HepG2 (cell line): ENCODE results near the gene ULK4. TPM values are rescaled to one million over a fixed set of nuclear protein-coding genes. Genes with fewer than 3 reads are reported as not detected.

ENCODE experiments used
- CEBPB ChIP-seq: IDR thresholded peaks from 2 replicates; pipeline ENCODE4 v1.6.1; 2011; ENCODE audit warnings: low read depth, low read length, improper control_type of control experiment, borderline replicate concordance
- HNF4G ChIP-seq, 2 experiments: sonication (generic) in 1 of 2; formaldehyde crosslinking in 1 of 2; IDR thresholded peaks; 2 replicates each; pipeline versions ENCODE4 v1.4.0 to v1.6.1; 2011 to 2020; ENCODE audit warnings: borderline replicate concordance in 2 of 2, low read depth in 2 of 2, mild to moderate bottlenecking in 2 of 2, low read length in 1 of 2, missing genetic modification reagents in 1 of 2, moderate library complexity in 1 of 2
- HNRNPLL ChIP-seq: fragments of 200-400 bp; formaldehyde crosslinking; IDR thresholded peaks from 2 replicates; pipeline ENCODE4 v1.6.1; 2017; ENCODE audit warnings: mild to moderate bottlenecking, low read depth, low read length; ENCODE audit not compliant: poor library complexity, severe bottlenecking
- KMT2A ChIP-seq: sonication (generic); formaldehyde crosslinking; IDR thresholded peaks from 2 replicates; pipeline ENCODE4 v1.4.0; 2020; ENCODE audit warnings: missing genetic modification reagents
- NCOA5 ChIP-seq: sonication (generic); formaldehyde crosslinking; IDR thresholded peaks from 2 replicates; pipeline ENCODE4 v1.4.0; 2020; ENCODE audit warnings: missing genetic modification reagents
- POGZ ChIP-seq: sonication (generic); formaldehyde crosslinking; IDR thresholded peaks from 2 replicates; pipeline ENCODE4 v1.4.0; 2020; ENCODE audit warnings: mild to moderate bottlenecking, missing genetic modification reagents
- PTBP1 ChIP-seq: fragments of 200-400 bp; formaldehyde crosslinking; IDR thresholded peaks from 2 replicates; pipeline ENCODE4 v1.6.1; 2018; ENCODE audit warnings: low read length, low read depth; ENCODE audit not compliant: poor library complexity, severe bottlenecking
- SMARCE1 ChIP-seq: fragments of 450-650 bp; IDR thresholded peaks from 2 replicates; pipeline ENCODE4 v1.6.1; 2017; ENCODE audit warnings: borderline replicate concordance
- SP5 ChIP-seq: IDR thresholded peaks from 2 replicates; pipeline ENCODE4 v1.6.1; 2016; ENCODE audit warnings: low read depth, borderline replicate concordance
- SRF ChIP-seq: IDR thresholded peaks from 2 replicates; pipeline ENCODE4 v1.6.1; 2011; ENCODE audit warnings: mild to moderate bottlenecking, low read depth, low read length, moderate library complexity
- YY1 ChIP-seq: IDR thresholded peaks from 2 replicates; pipeline ENCODE4 v1.6.1; 2011; ENCODE audit warnings: low read length, low read depth, moderate library complexity, mild to moderate bottlenecking; ENCODE audit not compliant: insufficient read depth, insufficient replicate concordance
- ZIK1 ChIP-seq: sonication (generic); formaldehyde crosslinking; IDR thresholded peaks from 2 replicates; pipeline ENCODE4 v1.5.0; 2020; ENCODE audit warnings: mild to moderate bottlenecking, low read depth, missing genetic modification reagents, borderline replicate concordance
- ZKSCAN5 ChIP-seq: sonication (generic); formaldehyde crosslinking; IDR thresholded peaks from 2 replicates; pipeline ENCODE4 v1.5.1; 2020; ENCODE audit warnings: mild to moderate bottlenecking, missing genetic modification reagents
- ZNF121 ChIP-seq: sonication (generic); formaldehyde crosslinking; IDR thresholded peaks from 2 replicates; pipeline ENCODE4 v1.5.0; 2020; ENCODE audit warnings: mild to moderate bottlenecking, missing genetic modification reagents
- ZNF235 ChIP-seq: sonication (generic); formaldehyde crosslinking; IDR thresholded peaks from 2 replicates; pipeline ENCODE4 v1.8.1; 2023; ENCODE audit warnings: mild to moderate bottlenecking, missing genetic modification reagents, borderline replicate concordance
- ZNF326 ChIP-seq: sonication (generic); formaldehyde crosslinking; IDR thresholded peaks from 2 replicates; pipeline ENCODE4 v1.4.0; 2020; ENCODE audit warnings: missing genetic modification reagents, borderline replicate concordance
- ZNF577 ChIP-seq: sonication (generic); formaldehyde crosslinking; IDR thresholded peaks from 2 replicates; pipeline ENCODE4 v1.4.0; 2020; ENCODE audit warnings: mild to moderate bottlenecking, low read depth, missing genetic modification reagents, borderline replicate concordance
- polyA plus RNA-seq, 8 experiments: library from polyadenylated mRNA; depleted of rRNA in 3 of 8; stranded (reverse) in 7 of 8; unstranded in 1 of 8; fragments of >200 nt; fragmentation: Illumina TruSeq in 4 of 8; extraction: Trizol in 4 of 8; gene quantifications; 2 replicates each; pipeline versions ENCODE4 v1.2.1 to v1.2.3, GENCODE V29; 2011 to 2016; ENCODE audit warnings: low read depth in 4 of 8, missing spikeins in 1 of 8, mixed read lengths in 1 of 8; ENCODE audit not compliant: insufficient read depth in 1 of 8
- total RNA-seq, 5 experiments: library from RNA; depleted of rRNA; stranded (reverse); fragments of >200 nt; fragmentation: Illumina TruSeq; extraction: Trizol; gene quantifications; 2 replicates each; pipeline ENCODE4 v1.2.3, GENCODE V29; 2016; ENCODE audit warnings: low read depth in 1 of 5
- TF ChIP-seq, protein P1 (sequence below): sonication (generic); formaldehyde crosslinking; conservative IDR thresholded peaks from 2 replicates; pipeline ENCODE4 v1.8.0; 2022; ENCODE audit warnings: low read depth, missing genetic modification reagents
- TF ChIP-seq, protein P2 (sequence below): sonication (generic); formaldehyde crosslinking; IDR thresholded peaks from 2 replicates; pipeline ENCODE4 v1.4.0; 2020; ENCODE audit warnings: mild to moderate bottlenecking, low read depth, missing genetic modification reagents
- TF ChIP-seq, protein P3 (sequence below): sonication (generic); formaldehyde crosslinking; IDR thresholded peaks from 2 replicates; pipeline ENCODE4 v1.4.0; 2020; ENCODE audit warnings: missing genetic modification reagents, borderline replicate concordance

Gene ULK4
- total and polyA plus RNA-seq, 2 of the 13 experiments (the other 11 are each of a cell fraction or from before 2014, with no cell fraction given), result 6.7 to 11.8 TPM

DNA sequence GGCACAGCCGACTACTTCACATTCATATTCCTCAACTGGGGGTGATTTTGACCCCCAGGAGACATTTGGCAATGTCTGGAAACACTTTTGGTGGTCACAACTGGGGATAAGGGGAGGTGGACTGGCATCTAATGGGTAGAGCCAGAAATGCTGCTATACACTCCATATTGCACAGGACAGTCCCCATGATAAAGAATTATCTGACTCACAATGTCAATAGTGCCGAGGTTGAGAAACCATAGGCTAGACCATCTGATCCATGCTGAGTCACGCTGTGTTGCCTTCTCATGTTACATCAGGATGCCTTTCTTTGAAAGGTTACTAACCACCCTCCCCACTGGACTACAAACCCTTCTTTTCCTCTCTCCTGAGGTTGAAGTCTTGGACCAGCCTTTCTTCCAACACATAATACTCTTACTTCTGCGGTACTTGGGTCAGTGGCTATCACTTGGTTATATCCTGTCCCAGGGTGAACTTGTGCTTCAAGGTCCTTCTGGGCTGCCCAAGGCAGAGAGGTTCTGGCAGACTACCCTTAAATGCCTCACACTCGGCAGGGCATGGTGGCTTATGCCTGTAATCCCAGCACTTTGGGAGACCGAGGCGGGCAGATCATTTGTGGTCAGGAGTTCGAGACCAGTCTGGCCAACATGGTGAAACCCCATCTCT lies 693.8 kb downstream of the ULK4 start (continued):
- TF ChIP-seq PTBP1, result no peak
- no peak for TF ChIP-seq HNRNPLL
- TF ChIP-seq, protein P1, sequence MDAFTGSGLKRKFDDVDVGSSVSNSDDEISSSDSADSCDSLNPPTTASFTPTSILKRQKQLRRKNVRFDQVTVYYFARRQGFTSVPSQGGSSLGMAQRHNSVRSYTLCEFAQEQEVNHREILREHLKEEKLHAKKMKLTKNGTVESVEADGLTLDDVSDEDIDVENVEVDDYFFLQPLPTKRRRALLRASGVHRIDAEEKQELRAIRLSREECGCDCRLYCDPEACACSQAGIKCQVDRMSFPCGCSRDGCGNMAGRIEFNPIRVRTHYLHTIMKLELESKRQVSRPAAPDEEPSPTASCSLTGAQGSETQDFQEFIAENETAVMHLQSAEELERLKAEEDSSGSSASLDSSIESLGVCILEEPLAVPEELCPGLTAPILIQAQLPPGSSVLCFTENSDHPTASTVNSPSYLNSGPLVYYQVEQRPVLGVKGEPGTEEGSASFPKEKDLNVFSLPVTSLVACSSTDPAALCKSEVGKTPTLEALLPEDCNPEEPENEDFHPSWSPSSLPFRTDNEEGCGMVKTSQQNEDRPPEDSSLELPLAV (CRISPR knock-in tag), result no peak
- peak; percentile 66; the same call in 1 of the 2 replicates for TF ChIP-seq KMT2A
- peak; percentile 66; the same call in 1 of the 2 replicates for TF ChIP-seq SP5 (CRISPR knock-in tag)
- TF ChIP-seq, protein P2, sequence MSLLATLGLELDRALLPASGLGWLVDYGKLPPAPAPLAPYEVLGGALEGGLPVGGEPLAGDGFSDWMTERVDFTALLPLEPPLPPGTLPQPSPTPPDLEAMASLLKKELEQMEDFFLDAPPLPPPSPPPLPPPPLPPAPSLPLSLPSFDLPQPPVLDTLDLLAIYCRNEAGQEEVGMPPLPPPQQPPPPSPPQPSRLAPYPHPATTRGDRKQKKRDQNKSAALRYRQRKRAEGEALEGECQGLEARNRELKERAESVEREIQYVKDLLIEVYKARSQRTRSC, result no peak
- TF ChIP-seq ZIK1 (CRISPR knock-in tag), result no peak
- peak; percentile 97 for TF ChIP-seq CEBPB
- TF ChIP-seq, protein P3, sequence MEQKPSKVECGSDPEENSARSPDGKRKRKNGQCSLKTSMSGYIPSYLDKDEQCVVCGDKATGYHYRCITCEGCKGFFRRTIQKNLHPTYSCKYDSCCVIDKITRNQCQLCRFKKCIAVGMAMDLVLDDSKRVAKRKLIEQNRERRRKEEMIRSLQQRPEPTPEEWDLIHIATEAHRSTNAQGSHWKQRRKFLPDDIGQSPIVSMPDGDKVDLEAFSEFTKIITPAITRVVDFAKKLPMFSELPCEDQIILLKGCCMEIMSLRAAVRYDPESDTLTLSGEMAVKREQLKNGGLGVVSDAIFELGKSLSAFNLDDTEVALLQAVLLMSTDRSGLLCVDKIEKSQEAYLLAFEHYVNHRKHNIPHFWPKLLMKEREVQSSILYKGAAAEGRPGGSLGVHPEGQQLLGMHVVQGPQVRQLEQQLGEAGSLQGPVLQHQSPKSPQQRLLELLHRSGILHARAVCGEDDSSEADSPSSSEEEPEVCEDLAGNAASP (CRISPR knock-in tag), result peak; percentile 89
- no peak for TF ChIP-seq NCOA5 (CRISPR knock-in tag)
- TF ChIP-seq ZNF121 (CRISPR knock-in tag), result no peak
- TF ChIP-seq SMARCE1, result no peak
- no peak for TF ChIP-seq ZNF235 (CRISPR knock-in tag)
- TF ChIP-seq SRF, result no peak
- no peak for TF ChIP-seq ZNF577
- no peak for TF ChIP-seq YY1
- no peak for TF ChIP-seq ZNF326 (CRISPR knock-in tag)
- TF ChIP-seq ZKSCAN5 (CRISPR knock-in tag), result no peak
- TF ChIP-seq HNF4G (IDR thresholded peaks at IDR 0.05; ENCODE audit: borderline replicate concordance, low read depth, low read length), result peak; percentile 60; the same call in 1 of the 2 replicates
- TF ChIP-seq HNF4G (CRISPR knock-in tag; IDR thresholded peaks at IDR 0.05; ENCODE audit: borderline replicate concordance, low read depth), result no peak
- TF ChIP-seq POGZ (CRISPR knock-in tag), result peak; percentile 96
- TF ChIP-seq, all 625 proteins: peak for 227
